Measurements from ENCODE around the gene SCN1A. TPM values are rescaled to one million over a fixed set of nuclear protein-coding genes. Genes with fewer than 3 reads are reported as not detected.
"Not testable (repeated sequence)": the region's sequence is repeated elsewhere in the genome, so short reads cannot be mapped to it uniquely, and the experiment has no call there.

SCN1A gene
- total RNA-seq, 2 donors from 2014 or later = not detected

DNA sequence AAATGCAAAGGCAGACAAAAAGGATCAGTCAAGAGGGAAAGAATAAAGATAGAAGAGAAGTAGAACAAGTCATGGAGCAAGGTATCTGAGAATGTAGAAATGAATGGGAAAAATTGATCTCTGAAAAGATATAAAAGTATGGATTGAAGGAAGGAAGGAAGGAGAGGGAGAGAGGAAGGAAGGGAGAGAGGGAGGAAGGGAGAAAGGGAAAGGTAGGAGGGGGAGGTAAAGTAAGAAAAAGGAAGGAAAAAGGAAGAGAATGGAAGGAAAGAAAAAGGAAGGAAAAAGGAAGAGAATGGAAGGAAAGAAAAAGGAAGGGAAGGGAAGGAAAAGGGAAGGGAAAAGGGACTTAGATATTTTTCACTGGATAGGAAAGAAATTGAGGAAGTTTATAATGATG is 142.7 kb downstream of the SCN1A start:
- no peak for TF ChIP-seq POLR2A (IDR thresholded peaks at IDR 0.05)
- TF ChIP-seq, protein P1, sequence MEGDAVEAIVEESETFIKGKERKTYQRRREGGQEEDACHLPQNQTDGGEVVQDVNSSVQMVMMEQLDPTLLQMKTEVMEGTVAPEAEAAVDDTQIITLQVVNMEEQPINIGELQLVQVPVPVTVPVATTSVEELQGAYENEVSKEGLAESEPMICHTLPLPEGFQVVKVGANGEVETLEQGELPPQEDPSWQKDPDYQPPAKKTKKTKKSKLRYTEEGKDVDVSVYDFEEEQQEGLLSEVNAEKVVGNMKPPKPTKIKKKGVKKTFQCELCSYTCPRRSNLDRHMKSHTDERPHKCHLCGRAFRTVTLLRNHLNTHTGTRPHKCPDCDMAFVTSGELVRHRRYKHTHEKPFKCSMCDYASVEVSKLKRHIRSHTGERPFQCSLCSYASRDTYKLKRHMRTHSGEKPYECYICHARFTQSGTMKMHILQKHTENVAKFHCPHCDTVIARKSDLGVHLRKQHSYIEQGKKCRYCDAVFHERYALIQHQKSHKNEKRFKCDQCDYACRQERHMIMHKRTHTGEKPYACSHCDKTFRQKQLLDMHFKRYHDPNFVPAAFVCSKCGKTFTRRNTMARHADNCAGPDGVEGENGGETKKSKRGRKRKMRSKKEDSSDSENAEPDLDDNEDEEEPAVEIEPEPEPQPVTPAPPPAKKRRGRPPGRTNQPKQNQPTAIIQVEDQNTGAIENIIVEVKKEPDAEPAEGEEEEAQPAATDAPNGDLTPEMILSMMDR (IDR thresholded peaks at IDR 0.05) = no peak
- H3K27me3 ChIP-seq = no peaks in the 10 kb centered on the region
- DNase-seq (no peak), ATAC-seq (no peak)
- intact Hi-C loops (cut with DNase I) = no loop called here
- no peak overlapping the region for H3K27ac ChIP-seq
- H3K36me3 ChIP-seq (replicated peaks in 1 of 2; ENCODE audit: insufficient read depth in 1 of 2, low read depth in 2 of 2) = no peaks in the 10 kb centered on the region
- H3K4me3 ChIP-seq = no peak overlapping the region
- no peaks in the 10 kb centered on the region for H3K9me3 ChIP-seq
- H3K4me1 ChIP-seq = no peaks in the 10 kb centered on the region

DNA sequence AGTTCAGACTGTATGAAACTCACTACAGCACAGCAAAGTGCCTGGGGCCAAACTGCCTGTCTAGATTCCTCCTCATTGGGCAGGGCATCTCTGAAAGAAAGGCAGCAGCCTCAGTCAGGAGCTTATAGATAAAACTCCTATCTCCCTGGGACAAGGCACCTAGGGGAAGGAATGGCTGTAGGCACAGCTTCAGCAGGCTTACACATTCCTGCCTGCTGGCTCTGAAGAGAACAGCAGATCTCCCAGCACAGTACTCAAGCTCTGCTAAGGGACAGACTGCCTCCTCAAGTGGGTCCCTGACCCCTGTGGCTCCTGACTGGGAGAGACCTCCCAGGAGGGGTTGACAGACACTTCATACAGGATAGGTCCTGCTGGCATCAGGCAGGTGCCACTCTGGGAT is 155.7 kb downstream of the SCN1A start:
- H3K4me1 ChIP-seq; H3K9me3 ChIP-seq; intact Hi-C loops (cut with DNase I); H3K27ac ChIP-seq; H3K27me3 ChIP-seq; H3K36me3 ChIP-seq (replicated peaks in 1 of 2; ENCODE audit: insufficient read depth in 1 of 2, low read depth in 2 of 2); H3K4me3 ChIP-seq; ATAC-seq; DNase-seq: not testable (repeated sequence)

DNA sequence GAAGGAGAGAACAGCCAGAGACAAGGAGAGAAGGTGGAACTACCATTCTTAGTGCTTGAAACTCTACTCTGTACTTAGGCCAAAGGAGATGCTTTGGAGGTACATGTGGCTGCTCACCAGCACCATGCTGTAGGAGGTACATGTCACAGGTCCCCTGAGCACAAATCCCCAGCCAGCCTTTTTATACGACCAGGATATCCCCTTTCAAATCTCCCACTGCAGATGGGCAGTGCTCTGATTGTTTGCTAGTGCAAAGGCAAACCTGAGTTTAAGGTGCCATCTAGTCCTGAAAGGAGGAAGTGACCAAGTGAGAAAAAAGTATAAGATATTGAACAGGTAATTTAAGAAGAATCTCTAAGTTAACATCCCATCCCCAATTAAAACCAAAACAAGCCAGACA is 157.2 kb downstream of the SCN1A start:
- intact Hi-C loops (cut with DNase I) = no loop called here
- Histone ChIP-seq H3K9me3 (no peaks in the 10 kb centered on the region), H3K36me3 (replicated peaks in 1 of 2; ENCODE audit: insufficient read depth in 1 of 2, low read depth in 2 of 2) (no peaks in the 10 kb centered on the region), H3K4me1 (no peaks in the 10 kb centered on the region), H3K27me3 (peaks cover 0 to 6% of the 10 kb centered on the region in 2 donors), H3K27ac (no peak overlapping the region), H3K4me3 (no peak overlapping the region)
- TF ChIP-seq, protein P1 (IDR thresholded peaks at IDR 0.05) = no peak
- no peak for TF ChIP-seq POLR2A (IDR thresholded peaks at IDR 0.05)
- 7 to 10% methylated on average over 1 of the region's 1 CpG for WGBS, 2 donors
- no peak for DNase-seq
- ATAC-seq = no peak

DNA sequence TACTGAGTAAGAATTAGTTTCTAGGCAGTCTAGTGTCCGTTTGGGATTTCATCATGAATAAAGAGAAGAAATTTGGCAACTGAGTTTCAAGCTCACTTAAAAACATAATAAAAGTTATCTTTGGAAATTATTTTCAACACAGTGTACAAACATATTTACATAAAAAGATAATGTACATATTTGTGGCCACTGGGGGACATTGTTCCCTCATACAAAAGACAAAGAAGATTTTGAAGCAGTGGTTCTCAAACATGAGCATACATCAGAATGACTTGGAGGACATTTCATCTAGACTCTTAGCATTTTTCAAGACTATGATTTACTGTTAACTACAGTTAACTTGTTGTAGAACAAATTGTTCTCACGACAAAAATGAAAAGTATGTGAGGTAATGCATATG is 158.6 kb downstream of the SCN1A start:
- Histone ChIP-seq H3K4me3 (no peak overlapping the region), H3K9me3 (no peaks in the 10 kb centered on the region), H3K36me3 (replicated peaks in 1 of 2; ENCODE audit: insufficient read depth in 1 of 2, low read depth in 2 of 2) (no peaks in the 10 kb centered on the region), H3K27ac (no peak overlapping the region), H3K4me1 (no peaks in the 10 kb centered on the region), H3K27me3 (peaks cover 0 to 6% of the 10 kb centered on the region in 2 donors)
- 39 to 45% methylated on average over 2 of the region's 2 CpGs for WGBS, 2 donors
- TF ChIP-seq, protein P1 (IDR thresholded peaks at IDR 0.05) = no peak
- TF ChIP-seq POLR2A (IDR thresholded peaks at IDR 0.05) = no peak
- intact Hi-C loops (cut with DNase I) = no loop called here
- ATAC-seq (no peak), DNase-seq (no peak)

DNA sequence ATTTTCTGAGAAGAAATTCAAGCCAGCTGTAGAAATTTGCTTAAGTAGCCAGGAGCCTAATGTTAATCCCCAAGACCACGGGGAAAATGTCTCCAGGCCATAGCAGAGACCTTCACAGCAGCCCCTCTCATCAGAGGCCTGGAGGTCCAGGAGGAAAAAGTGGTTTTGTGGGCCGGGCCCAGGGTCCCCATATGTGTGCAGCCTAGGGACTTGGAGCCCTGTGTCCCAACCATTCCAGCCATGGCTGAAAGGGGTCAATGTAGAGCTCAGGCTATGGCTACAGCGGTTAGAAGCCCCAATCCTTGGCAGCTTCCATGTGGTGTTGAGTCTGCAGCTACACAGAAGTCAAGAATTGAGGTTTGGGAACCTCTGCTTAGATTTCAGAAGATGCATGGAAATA is 160.1 kb downstream of the SCN1A start:
- WGBS, 2 donors = 91 to 95% methylated on average over 2 to 3 of the region's 3 CpGs
- ATAC-seq = no peak

More for the DNA sequence above, 160.1 kb downstream of the SCN1A start:
- TF ChIP-seq, protein P1 (IDR thresholded peaks at IDR 0.05) = no peak
- no peak for TF ChIP-seq POLR2A (IDR thresholded peaks at IDR 0.05)
- H3K27ac ChIP-seq = no peak overlapping the region
- H3K27me3 ChIP-seq = peaks cover 0 to 6% of the 10 kb centered on the region in 2 donors
- no peak overlapping the region for H3K4me3 ChIP-seq
- no peaks in the 10 kb centered on the region for H3K36me3 ChIP-seq (replicated peaks in 1 of 2; ENCODE audit: insufficient read depth in 1 of 2, low read depth in 2 of 2)
- no peaks in the 10 kb centered on the region for H3K9me3 ChIP-seq
- no peaks in the 10 kb centered on the region for H3K4me1 ChIP-seq
- intact Hi-C loops (cut with DNase I) = no loop called here
- no peak for DNase-seq
